Erythroblast (primary cell): Measurements from ENCODE around the gene SMIM32.

Experiments
- GATA1 ChIP-seq: IDR thresholded peaks from 2 replicates; pipeline ENCODE4 v1.6.1; 2011; ENCODE audit warnings: low read depth, mild to moderate bottlenecking, control low read depth, low read length, moderate library complexity
- POLR2A ChIP-seq: IDR thresholded peaks from 2 replicates; pipeline ENCODE4 v1.6.1; 2011; ENCODE audit warnings: mild to moderate bottlenecking, low read length

DNA sequence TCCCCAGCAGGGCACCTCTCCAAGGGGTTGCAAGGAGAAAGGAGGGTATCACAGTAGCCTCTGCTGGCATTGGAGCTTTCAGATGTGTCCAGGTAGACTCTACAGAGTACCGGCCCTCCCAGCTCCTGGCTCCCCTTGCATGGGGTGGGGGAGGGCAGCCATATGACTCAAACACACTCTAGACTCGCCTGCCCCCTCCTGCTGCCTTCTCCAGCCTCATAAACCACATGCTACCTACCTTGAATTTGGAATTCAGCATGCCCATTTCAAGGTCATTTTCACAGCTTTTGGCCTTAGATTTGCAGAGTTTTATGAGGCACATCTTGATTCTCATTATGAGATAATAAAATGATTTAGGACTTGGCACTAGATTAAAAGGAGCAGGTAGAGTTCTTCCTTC is 32.8 kb upstream of the SMIM32 start:
- TF ChIP-seq POLR2A = no peak
- TF ChIP-seq GATA1 = no peak
